ENCODE data around the gene DPP4.

Gene DPP4

GRCh38 chr2:161964160-161964559 lies 109.9 kb downstream of the DPP4 start:
- TF ChIP-seq ZNF548 (tag by site-specific recombination; IDR thresholded peaks at IDR 0.05), result no peak
- no peak for TF ChIP-seq ZBTB20 (tag by site-specific recombination; IDR thresholded peaks at IDR 0.05)
- TF ChIP-seq, protein P1, sequence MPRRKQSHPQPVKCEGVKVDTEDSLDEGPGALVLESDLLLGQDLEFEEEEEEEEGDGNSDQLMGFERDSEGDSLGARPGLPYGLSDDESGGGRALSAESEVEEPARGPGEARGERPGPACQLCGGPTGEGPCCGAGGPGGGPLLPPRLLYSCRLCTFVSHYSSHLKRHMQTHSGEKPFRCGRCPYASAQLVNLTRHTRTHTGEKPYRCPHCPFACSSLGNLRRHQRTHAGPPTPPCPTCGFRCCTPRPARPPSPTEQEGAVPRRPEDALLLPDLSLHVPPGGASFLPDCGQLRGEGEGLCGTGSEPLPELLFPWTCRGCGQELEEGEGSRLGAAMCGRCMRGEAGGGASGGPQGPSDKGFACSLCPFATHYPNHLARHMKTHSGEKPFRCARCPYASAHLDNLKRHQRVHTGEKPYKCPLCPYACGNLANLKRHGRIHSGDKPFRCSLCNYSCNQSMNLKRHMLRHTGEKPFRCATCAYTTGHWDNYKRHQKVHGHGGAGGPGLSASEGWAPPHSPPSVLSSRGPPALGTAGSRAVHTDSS (tag by site-specific recombination; IDR thresholded peaks at IDR 0.05), result no peak
- TF ChIP-seq ZNF521 (tag by site-specific recombination; IDR thresholded peaks at IDR 0.05), result no peak
- no peak for TF ChIP-seq ZNF16 (tag by site-specific recombination; IDR thresholded peaks at IDR 0.05; ENCODE audit: low read depth)
- no peak for TF ChIP-seq HOXC10 (CRISPR knock-in tag; IDR thresholded peaks at IDR 0.05)
- TF ChIP-seq HOXD13 (CRISPR knock-in tag; IDR thresholded peaks at IDR 0.05; ENCODE audit: borderline replicate concordance), result no peak
- no peak for TF ChIP-seq KLF7 (tag by site-specific recombination; IDR thresholded peaks at IDR 0.05; ENCODE audit: borderline replicate concordance)
- no peak for TF ChIP-seq ZNF501 (tag by site-specific recombination; IDR thresholded peaks at IDR 0.05)
- TF ChIP-seq ZNF473 (tag by site-specific recombination; IDR thresholded peaks at IDR 0.05), result no peak
- no peak for TF ChIP-seq ZNF416 (tag by site-specific recombination; IDR thresholded peaks at IDR 0.05)
- TF ChIP-seq ZNF549 (tag by site-specific recombination; IDR thresholded peaks at IDR 0.05), result no peak
- no peak for TF ChIP-seq YY1 (tag by site-specific recombination; IDR thresholded peaks at IDR 0.05)
- no peak for TF ChIP-seq ELK4 (IDR thresholded peaks at IDR 0.05; ENCODE audit: borderline replicate concordance, low read depth, low read length)
- TF ChIP-seq, protein P2, sequence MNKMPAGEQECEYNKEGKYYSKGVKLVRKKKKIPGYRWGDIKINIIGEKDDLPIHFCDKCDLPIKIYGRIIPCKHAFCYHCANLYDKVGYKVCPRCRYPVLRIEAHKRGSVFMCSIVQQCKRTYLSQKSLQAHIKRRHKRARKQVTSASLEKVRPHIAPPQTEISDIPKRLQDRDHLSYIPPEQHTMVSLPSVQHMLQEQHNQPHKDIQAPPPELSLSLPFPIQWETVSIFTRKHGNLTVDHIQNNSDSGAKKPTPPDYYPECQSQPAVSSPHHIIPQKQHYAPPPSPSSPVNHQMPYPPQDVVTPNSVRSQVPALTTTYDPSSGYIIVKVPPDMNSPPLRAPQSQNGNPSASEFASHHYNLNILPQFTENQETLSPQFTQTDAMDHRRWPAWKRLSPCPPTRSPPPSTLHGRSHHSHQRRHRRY (tag by site-specific recombination; IDR thresholded peaks at IDR 0.05), result no peak
- no peak for TF ChIP-seq SP2 (tag by site-specific recombination; IDR thresholded peaks at IDR 0.05)
- TF ChIP-seq, protein P3, sequence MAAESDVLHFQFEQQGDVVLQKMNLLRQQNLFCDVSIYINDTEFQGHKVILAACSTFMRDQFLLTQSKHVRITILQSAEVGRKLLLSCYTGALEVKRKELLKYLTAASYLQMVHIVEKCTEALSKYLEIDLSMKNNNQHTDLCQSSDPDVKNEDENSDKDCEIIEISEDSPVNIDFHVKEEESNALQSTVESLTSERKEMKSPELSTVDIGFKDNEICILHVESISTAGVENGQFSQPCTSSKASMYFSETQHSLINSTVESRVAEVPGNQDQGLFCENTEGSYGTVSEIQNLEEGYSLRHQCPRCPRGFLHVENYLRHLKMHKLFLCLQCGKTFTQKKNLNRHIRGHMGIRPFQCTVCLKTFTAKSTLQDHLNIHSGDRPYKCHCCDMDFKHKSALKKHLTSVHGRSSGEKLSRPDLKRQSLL (tag by site-specific recombination; IDR thresholded peaks at IDR 0.05), result no peak
- TF ChIP-seq INSM2 (tag by site-specific recombination; IDR thresholded peaks at IDR 0.05), result no peak
- TF ChIP-seq ZNF112 (tag by site-specific recombination; IDR thresholded peaks at IDR 0.05), result no peak
- H3K36me3 ChIP-seq (ENCODE audit: control insufficient read depth in 2 of 2, insufficient read depth in 1 of 2, low read length in 2 of 2), result no peaks in the 10 kb centered on the region
- ChIA-PET POLR2A (no interaction called here), CTCF (no interaction called here)
- no peaks in the 10 kb centered on the region for H3K4me1 ChIP-seq (ENCODE audit: control insufficient read depth, insufficient read depth, low read length)
- no peaks in the 10 kb centered on the region for H3K9me3 ChIP-seq (ENCODE audit: control insufficient read depth, insufficient read depth, low read depth, low read length)
- H3K27ac ChIP-seq (ENCODE audit: extremely low read depth, low read depth, low read length), result no peak overlapping the region
- no peak overlapping the region for H3K4me3 ChIP-seq (ENCODE audit: low read depth, low read length)

DNA sequence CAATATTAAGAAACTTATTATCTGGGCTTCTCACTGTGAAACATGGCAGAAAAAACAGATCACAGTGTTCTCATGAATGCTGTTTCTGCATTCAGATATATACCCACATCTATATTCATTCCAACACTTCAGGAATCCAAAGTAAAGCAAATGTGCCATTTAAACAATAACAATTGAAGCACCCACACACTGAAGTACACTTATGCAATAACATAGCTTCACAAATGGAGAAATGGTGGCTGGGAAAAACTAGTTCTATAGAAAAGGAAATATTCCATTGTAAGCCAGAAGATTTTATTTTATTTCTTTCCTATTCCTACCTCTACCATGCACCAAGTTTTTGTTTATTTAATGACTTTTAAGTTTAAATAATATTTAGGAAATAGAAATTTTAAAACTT lies 111.9 kb downstream of the DPP4 start:
- POLR2A ChIA-PET, result no interaction called here
- H3K4me3 ChIP-seq (ENCODE audit: low read depth, low read length), result no peak overlapping the region
- H3K36me3 ChIP-seq (ENCODE audit: control insufficient read depth in 2 of 2, insufficient read depth in 1 of 2, low read length in 2 of 2), result no peaks in the 10 kb centered on the region
- no peaks in the 10 kb centered on the region for H3K9me3 ChIP-seq (ENCODE audit: control insufficient read depth, insufficient read depth, low read depth, low read length)
- no peak overlapping the region for H3K27ac ChIP-seq (ENCODE audit: extremely low read depth, low read depth, low read length)
- CTCF ChIA-PET, result no interaction called here
- H3K4me1 ChIP-seq (ENCODE audit: control insufficient read depth, insufficient read depth, low read length), result no peaks in the 10 kb centered on the region
- no peak for TF ChIP-seq ZNF530 (tag by site-specific recombination; IDR thresholded peaks at IDR 0.05; ENCODE audit: low read depth)
- TF ChIP-seq, protein P4, sequence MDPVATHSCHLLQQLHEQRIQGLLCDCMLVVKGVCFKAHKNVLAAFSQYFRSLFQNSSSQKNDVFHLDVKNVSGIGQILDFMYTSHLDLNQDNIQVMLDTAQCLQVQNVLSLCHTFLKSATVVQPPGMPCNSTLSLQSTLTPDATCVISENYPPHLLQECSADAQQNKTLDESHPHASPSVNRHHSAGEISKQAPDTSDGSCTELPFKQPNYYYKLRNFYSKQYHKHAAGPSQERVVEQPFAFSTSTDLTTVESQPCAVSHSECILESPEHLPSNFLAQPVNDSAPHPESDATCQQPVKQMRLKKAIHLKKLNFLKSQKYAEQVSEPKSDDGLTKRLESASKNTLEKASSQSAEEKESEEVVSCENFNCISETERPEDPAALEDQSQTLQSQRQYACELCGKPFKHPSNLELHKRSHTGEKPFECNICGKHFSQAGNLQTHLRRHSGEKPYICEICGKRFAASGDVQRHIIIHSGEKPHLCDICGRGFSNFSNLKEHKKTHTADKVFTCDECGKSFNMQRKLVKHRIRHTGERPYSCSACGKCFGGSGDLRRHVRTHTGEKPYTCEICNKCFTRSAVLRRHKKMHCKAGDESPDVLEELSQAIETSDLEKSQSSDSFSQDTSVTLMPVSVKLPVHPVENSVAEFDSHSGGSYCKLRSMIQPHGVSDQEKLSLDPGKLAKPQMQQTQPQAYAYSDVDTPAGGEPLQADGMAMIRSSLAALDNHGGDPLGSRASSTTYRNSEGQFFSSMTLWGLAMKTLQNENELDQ (tag by site-specific recombination; IDR thresholded peaks at IDR 0.05; ENCODE audit: low read depth), result no peak
- no peak for TF ChIP-seq WT1 (tag by site-specific recombination; IDR thresholded peaks at IDR 0.05)
- no peak for TF ChIP-seq ZSCAN16 (tag by site-specific recombination; IDR thresholded peaks at IDR 0.05)
- TF ChIP-seq ZBTB48 (tag by site-specific recombination; IDR thresholded peaks at IDR 0.05), result no peak
- TF ChIP-seq, protein P5, sequence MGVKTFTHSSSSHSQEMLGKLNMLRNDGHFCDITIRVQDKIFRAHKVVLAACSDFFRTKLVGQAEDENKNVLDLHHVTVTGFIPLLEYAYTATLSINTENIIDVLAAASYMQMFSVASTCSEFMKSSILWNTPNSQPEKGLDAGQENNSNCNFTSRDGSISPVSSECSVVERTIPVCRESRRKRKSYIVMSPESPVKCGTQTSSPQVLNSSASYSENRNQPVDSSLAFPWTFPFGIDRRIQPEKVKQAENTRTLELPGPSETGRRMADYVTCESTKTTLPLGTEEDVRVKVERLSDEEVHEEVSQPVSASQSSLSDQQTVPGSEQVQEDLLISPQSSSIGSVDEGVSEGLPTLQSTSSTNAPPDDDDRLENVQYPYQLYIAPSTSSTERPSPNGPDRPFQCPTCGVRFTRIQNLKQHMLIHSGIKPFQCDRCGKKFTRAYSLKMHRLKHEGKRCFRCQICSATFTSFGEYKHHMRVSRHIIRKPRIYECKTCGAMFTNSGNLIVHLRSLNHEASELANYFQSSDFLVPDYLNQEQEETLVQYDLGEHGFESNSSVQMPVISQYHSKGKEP (tag by site-specific recombination; IDR thresholded peaks at IDR 0.05), result no peak
- TF ChIP-seq KLF16 (tag by site-specific recombination; IDR thresholded peaks at IDR 0.05), result no peak
- TF ChIP-seq ZNF768 (tag by site-specific recombination; IDR thresholded peaks at IDR 0.05), result no peak

Data from HEK293 (cell line).